ENCODE results near the gene C9orf72. TPM values are rescaled to one million over a fixed set of nuclear protein-coding genes. Genes with fewer than 3 reads are reported as not detected.

Gene C9orf72
- total and polyA plus RNA-seq, 2 of the 4 experiments (the other 2 are of a cell fraction) = 2.0 to 3.4 TPM

DNA sequence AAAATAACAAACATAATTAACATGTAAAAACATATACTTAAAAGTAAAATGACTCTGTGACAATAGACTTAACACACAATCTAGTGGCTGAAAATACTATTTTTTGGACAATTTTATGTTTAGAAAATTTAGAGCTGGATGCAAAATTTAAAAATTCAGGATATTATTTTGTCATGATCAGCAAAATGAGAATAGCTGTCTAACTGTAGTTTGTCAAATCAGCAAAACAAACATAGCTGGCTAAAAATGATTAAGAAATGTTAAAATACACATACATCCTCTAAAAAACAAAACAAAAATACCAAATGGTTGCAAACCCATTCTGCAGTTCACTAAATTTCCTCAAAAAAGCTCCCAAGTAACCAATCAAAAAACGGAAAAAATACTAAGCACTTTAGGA lies 18.6 kb downstream of the C9orf72 start:
- dilution Hi-C loops (cut with HindIII; ENCODE audit: low sequenced_read_pairs, unreplicated experiment) (no loop called here), intact Hi-C loops (cut with micrococcal nuclease) (no loop called here), in situ Hi-C loops (cut with MboI; ENCODE audit: low sequenced_read_pairs) (no loop called here)
- H2AK9ac ChIP-seq (replicated peaks; ENCODE audit: low read depth, low read length, poor library complexity) = no peak overlapping the region
- H3K36me3 ChIP-seq (ENCODE audit: control insufficient read depth, insufficient read depth, low read length) = peaks cover 3% of the 10 kb centered on the region; the same call in 1 of the 2 replicates
- no peaks in the 10 kb centered on the region for H3K27me3 ChIP-seq (ENCODE audit: control insufficient read depth, insufficient read depth, low read length)
- no peak overlapping the region for H2BK20ac ChIP-seq (ENCODE audit: low read depth, low read length)
- no peak overlapping the region for H3K27ac ChIP-seq (ENCODE audit: insufficient read depth, low read length)
- no peaks in the 10 kb centered on the region for H3K79me1 ChIP-seq (ENCODE audit: low read depth in 1 of 2, low read length in 2 of 2)
- H2AFZ ChIP-seq (replicated peaks; ENCODE audit: low read length, poor library complexity) = no peak overlapping the region
- no peak for DNase-seq
- ATAC-seq (ENCODE audit: low read depth) = no peak
- no peak overlapping the region for H4K5ac ChIP-seq (ENCODE audit: low read depth, low read length)
- no peaks in the 10 kb centered on the region for H4K20me1 ChIP-seq (ENCODE audit: insufficient read depth, low read length)
- no peak overlapping the region for H3K18ac ChIP-seq (ENCODE audit: low read depth, low read length)
- no peak overlapping the region for H2BK15ac ChIP-seq (ENCODE audit: low read depth, low read length)
- no peak overlapping the region for H3K23ac ChIP-seq (ENCODE audit: low read depth, low read length)
- POLR2A ChIA-PET (ENCODE audit: unreplicated experiment) = no interaction called here
- H3K9me3 ChIP-seq (ENCODE audit: control insufficient read depth, insufficient read depth, low read length) = no peaks in the 10 kb centered on the region
- H2AK5ac ChIP-seq (ENCODE audit: low read depth, low read length) = no peak overlapping the region
- no peak overlapping the region for H4K91ac ChIP-seq (ENCODE audit: insufficient read depth, low read depth, low read length)
- H3K9me1 ChIP-seq (ENCODE audit: insufficient read depth, low read length) = 0 out of 2 replicates have a peak, but pooled peaks cover 2% of the 10 kb centered on the region
- H3K4ac ChIP-seq (ENCODE audit: low read depth, low read length) = no peak overlapping the region
- H2BK120ac ChIP-seq (ENCODE audit: low read depth, low read length) = no peak overlapping the region
- H3K9ac ChIP-seq (ENCODE audit: low read depth, low read length) = no peak overlapping the region
- TF ChIP-seq, protein P1, sequence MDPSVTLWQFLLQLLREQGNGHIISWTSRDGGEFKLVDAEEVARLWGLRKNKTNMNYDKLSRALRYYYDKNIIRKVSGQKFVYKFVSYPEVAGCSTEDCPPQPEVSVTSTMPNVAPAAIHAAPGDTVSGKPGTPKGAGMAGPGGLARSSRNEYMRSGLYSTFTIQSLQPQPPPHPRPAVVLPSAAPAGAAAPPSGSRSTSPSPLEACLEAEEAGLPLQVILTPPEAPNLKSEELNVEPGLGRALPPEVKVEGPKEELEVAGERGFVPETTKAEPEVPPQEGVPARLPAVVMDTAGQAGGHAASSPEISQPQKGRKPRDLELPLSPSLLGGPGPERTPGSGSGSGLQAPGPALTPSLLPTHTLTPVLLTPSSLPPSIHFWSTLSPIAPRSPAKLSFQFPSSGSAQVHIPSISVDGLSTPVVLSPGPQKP (IDR thresholded peaks at IDR 0.05; ENCODE audit: borderline replicate concordance, low read depth, low read length) = no peak
- peak; percentile 91 for TF ChIP-seq MAFK (IDR thresholded peaks at IDR 0.05; ENCODE audit: low read depth, low read length)
- H3K56ac ChIP-seq (ENCODE audit: extremely low read depth, insufficient read depth, low read length) = no peak overlapping the region
- H3K4me2 ChIP-seq (ENCODE audit: low read depth, low read length) = no peak overlapping the region
- no peaks in the 10 kb centered on the region for H3K4me1 ChIP-seq (ENCODE audit: control insufficient read depth, insufficient read depth, low read length)
- no peak overlapping the region for H2BK5ac ChIP-seq (ENCODE audit: low read depth, low read length, poor library complexity, severe bottlenecking)
- WGBS, 2 experiments (ENCODE audit: extremely low coverage in 2 of 2, insufficient read length in 1 of 2) = 100% methylated on average over 1 of the region's 1 CpG; no CpG with 5 or more reads in 1 of the 2 experiments
- no TSS peak for BruUV-seq (replicated peaks)
- CTCF ChIA-PET = no interaction called here
- H3K4me3 ChIP-seq (ENCODE audit: insufficient read depth, low read depth, low read length) = no peak overlapping the region
- H3K14ac ChIP-seq (replicated peaks; ENCODE audit: low read depth, low read length) = no peak overlapping the region
- no peak overlapping the region for H4K8ac ChIP-seq (ENCODE audit: low read depth in 2 of 2, low read length in 2 of 2)
